Measurements from ENCODE around the gene CFAP65.

CFAP65 gene, protein sequence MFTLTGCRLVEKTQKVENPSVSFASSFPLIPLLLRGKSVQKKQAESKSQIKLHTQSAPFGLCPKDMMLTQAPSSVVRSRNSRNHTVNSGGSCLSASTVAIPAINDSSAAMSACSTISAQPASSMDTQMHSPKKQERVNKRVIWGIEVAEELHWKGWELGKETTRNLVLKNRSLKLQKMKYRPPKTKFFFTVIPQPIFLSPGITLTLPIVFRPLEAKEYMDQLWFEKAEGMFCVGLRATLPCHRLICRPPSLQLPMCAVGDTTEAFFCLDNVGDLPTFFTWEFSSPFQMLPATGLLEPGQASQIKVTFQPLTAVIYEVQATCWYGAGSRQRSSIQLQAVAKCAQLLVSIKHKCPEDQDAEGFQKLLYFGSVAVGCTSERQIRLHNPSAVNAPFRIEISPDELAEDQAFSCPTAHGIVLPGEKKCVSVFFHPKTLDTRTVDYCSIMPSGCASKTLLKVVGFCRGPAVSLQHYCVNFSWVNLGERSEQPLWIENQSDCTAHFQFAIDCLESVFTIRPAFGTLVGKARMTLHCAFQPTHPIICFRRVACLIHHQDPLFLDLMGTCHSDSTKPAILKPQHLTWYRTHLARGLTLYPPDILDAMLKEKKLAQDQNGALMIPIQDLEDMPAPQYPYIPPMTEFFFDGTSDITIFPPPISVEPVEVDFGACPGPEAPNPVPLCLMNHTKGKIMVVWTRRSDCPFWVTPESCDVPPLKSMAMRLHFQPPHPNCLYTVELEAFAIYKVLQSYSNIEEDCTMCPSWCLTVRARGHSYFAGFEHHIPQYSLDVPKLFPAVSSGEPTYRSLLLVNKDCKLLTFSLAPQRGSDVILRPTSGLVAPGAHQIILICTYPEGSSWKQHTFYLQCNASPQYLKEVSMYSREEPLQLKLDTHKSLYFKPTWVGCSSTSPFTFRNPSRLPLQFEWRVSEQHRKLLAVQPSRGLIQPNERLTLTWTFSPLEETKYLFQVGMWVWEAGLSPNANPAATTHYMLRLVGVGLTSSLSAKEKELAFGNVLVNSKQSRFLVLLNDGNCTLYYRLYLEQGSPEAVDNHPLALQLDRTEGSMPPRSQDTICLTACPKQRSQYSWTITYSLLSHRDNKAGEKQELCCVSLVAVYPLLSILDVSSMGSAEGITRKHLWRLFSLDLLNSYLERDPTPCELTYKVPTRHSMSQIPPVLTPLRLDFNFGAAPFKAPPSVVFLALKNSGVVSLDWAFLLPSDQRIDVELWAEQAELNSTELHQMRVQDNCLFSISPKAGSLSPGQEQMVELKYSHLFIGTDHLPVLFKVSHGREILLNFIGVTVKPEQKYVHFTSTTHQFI (N-terminal part only)

DNA sequence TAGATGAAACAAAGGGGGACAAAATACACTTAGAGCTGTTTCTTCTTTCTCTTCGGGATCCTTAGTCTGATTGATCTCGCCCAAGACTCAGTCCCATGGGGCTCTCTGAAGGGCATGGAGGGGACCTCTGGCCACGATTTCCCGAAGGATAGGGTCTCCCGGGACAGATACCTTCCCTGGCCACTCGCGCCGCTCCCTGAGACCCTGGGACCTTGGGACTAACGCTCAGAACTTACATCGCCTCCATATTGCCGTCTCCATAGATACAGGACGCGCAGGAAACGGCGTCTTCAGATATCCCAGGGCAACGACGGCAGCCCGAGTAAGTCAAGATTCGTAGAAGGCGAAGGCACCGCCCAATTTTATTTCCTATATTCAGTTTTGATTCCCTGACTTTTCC lies at the start of gene CFAP65:
Gene CFAP65 (minus strand): TSS at position 265 of the 400 bp plus-strand sequence. CDS start 2,468 bp downstream, outside the sequence.
- peak in 1 of 2 donors; percentile 26 for DNase-seq (ENCODE audit: low read depth in 2 of 2)

DNA sequence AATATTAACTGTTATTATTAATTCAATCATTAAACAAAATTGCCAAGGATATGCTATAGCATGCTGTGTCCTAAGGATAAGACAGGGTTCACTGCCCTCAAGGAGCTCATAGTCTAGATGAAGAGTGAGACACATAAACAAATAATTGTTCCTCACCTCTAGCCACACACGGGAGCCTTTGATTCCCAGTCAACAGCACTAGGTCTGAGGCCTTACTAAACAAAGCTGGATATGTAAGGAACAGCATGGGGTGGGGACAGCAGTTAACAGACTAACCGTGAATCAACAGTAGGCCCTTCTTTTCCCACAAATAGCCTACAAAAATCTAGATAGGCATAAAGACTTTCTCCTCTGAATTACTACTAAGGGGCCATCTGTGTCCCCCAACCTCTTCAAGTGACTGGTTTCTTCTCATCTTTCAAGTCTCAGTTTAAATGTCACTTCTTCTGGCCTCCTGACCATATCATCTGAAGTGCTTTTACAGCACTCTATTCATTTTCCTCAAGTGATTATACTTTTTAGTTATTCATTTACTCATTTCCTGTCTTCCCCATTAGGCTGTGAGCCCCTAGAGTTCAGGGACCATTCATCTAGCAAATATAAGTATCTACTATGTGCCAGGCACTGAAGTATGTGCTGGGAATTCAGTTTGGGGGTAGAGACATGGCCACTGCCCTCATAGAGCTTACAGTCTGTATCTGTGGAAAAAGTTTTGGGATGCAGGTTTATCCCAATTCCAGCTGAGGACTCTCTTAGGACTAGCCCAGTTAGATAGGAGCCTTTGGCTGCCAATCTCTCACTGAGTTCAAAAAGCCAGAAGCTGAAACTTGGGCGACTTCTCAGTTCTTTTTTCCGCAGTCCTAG lies 49.4 kb upstream of the CFAP65 start:
- no peak for DNase-seq (ENCODE audit: low read depth in 2 of 2)

DNA sequence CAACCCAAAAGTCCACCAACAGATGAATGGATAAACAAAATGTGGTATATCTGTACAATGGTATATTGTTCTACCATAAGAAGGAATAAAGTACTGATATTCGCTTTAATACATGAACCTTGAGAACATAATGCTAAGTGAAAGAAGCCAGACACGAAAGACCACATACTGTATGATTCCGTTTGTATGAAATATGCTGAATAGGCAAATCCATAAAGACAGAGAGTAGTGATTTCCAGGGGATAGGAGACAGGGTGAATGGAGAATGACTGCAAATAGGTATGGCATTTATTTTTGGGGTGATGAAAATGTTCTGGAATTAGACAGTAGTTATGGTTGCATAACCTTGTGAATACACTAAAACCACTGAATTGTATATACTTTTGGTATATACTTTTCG lies 48.0 kb upstream of the CFAP65 start:
- DNase-seq (ENCODE audit: low read depth in 2 of 2), result no peak

DNA sequence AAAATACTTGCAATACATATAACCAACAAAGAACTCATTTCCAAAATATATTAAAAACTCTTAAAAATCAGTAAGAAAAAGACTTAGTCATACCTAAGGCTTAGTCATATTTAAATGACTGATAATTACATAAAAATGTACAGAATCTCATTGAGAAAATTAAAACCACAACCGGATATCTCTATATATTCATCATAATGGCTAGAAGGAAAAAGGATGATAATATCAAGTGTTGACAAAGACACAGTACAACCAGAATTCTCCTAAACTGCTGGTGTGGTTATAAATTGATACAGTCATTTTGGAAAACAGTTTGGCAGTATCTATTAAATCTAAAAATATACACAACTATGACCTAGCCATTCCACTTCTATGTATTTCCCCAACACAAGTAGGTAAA lies 46.5 kb upstream of the CFAP65 start:
- no peak for DNase-seq (ENCODE audit: low read depth in 2 of 2)

DNA sequence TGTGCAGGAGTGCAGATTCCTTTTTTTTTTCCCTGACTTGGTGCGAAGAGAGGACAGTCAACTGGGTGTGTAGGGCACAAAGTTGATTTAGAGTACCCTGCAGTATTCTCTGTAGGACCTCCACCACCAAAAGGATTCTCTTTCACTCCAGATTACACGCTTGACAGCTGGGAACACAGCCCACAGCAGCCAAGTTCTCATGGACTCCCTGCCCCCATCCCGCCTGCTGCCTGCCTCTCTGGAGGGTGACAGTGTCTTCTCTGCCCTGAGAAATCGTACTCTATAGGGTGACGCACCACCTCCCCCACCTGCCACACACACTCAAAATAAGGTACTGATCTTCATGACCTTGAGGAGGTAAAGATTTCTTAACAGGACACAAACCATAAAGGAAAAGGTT lies 46.0 kb upstream of the CFAP65 start:
- no peak for DNase-seq (ENCODE audit: low read depth in 2 of 2)

DNA sequence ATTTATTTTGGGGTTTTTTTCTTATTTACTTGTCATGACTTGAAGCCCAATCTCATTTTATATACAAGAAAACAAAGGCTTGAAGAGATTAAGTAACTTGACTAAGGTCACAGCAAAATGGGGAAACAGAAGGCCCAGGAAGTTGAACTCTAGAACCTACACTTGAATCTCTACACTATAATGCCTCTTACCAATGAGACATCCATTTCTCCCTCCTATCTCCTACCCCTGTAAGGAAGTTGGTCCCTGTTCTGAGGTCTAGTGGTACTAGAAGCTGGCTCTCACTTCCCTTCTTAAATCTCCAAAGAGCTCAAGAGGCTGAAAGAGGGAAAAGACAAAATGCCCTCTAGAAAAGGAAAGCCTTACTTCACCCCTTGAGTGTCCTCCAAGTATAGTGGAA lies 44.9 kb upstream of the CFAP65 start:
- no peak for DNase-seq (ENCODE audit: low read depth in 2 of 2)

DNA sequence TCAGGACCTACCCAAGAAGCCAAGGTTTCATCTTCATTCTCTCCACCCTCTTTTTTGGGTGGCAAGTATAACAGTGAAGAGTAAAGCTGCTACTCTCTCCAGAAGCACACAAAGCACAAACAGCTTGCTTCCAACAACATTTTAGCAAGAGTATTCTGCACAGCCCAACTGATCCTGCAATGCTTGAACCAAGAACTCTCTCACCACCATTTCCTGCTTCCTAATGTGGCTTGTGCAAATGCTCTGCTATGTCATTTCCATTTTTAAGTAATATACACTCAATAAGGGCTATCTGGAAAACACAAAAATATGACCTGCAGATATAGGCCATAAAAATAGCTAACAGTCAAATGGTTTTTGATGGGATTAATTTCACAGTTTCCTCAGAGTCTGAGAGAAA lies 43.5 kb upstream of the CFAP65 start:
- DNase-seq (ENCODE audit: low read depth in 2 of 2), result no peak

DNA sequence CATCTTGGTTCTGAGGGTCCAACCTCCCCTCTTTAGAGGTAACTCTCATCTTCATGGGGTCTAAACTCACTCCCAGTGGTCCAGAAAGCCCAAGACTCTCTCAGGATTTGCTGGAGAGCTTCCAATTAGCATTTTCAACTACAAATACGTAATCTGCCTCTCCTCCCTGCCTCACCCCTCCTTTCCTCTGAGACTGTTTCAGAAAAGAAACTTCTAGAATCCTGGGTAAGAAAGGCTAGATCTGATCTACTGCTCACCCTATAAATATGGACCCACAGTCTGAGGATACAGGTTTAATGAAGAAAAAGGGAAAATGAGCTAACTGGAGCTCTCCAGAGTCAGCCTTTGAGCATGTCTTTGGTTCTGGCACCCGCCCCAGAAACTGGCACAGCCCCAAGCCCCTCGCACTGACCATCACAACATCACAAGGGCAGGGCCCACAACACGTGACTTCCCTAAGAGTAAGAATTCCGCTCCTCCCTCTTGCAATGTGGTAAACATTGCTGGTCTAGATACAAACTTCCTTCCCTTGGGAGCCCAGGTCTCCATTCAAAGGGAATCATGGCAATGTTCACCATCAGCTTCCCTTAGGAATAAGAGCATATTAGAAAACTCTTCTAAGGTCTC lies 41.1 kb upstream of the CFAP65 start:
- no peak for DNase-seq (ENCODE audit: low read depth in 2 of 2)

DNA sequence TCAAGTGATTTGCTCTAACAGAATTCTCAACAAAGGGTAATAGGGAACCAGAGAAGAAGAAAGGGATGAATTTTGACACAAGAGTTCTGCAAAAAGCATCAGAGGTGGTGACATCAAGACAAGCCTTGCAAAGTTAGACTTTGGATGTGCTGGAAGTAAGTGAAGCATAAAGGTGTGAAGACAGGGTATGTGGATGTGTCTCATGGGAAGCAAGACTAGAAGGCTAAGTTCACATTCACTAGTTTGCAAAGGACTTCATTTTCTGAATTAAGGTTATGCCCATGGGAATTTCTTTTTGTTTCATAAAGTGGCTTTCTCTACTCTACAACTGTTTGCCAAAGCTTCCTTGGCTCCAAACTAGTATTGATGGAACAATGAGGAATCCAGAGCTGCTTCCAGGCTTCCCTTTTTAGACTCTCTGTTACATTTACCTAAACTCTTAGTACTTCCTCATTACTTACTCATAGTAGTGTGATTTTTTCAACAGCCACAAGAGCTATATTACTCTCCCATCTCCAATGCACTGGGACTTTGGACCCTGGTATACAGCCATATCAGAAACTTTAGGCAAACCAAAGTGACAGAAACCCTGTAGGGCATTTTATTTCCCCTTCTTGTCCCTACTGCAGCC lies 40.5 kb upstream of the CFAP65 start:
- DNase-seq (ENCODE audit: low read depth in 2 of 2), result no peak

DNA sequence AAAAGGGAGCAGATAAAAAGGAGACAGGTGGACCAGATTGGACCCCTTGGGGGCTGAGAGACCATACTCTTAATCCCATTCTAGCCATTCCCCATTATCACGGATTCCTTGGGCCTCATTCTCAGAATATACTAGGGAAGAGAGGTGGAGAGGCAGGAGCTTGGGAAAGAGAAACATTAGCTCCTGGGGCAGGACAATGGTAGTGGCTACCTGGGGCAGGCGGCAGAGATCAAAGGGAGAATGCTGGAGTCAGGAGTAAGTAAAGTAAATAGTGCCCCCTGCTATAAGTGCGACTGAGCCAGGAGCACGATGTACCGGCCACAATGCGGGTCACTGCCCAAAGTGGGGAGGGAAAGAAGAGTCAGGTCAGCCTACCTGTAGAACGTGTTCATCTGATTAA lies 39.8 kb upstream of the CFAP65 start:
- DNase-seq (ENCODE audit: low read depth in 2 of 2), result no peak

DNA sequence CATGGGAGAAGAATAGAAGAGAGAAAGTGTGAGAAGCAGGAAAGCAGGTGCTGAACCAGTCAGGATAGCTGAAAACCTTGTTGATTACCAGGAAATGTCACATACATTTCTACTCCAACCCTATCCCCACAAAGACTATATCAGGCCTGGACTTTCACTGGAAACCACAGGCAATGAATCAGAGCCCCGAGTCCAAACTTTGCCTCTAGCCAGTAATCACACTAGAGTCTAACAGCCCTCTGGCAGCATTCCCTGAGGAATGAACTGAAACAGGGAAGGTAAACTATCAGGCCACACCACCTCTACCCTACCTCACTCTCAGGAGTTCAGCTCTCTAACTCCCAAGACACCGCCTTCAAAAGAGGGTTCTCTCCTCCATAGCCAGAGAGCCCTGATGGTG lies 38.1 kb upstream of the CFAP65 start:
- DNase-seq (ENCODE audit: low read depth in 2 of 2), result no peak

DNA sequence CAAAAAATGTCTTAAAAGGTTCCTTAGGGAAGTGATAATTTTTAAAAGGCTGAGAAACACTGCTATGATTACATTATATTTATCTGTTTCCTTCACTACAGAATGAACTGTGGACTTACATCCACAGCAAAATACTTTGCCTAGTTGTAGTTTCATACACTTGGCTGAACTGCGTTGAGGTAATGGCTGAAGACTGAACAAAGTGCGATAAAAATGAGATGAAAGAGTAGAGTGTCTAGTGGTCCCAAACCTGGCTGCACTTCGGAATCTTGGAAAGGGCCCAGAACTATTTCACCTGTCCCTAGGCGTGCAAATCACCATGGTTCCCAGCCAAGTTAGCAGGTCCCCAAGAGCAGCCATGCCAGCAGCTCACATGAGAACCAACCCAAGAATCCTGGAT lies 37.6 kb upstream of the CFAP65 start:
- no peak for DNase-seq (ENCODE audit: low read depth in 2 of 2)

DNA sequence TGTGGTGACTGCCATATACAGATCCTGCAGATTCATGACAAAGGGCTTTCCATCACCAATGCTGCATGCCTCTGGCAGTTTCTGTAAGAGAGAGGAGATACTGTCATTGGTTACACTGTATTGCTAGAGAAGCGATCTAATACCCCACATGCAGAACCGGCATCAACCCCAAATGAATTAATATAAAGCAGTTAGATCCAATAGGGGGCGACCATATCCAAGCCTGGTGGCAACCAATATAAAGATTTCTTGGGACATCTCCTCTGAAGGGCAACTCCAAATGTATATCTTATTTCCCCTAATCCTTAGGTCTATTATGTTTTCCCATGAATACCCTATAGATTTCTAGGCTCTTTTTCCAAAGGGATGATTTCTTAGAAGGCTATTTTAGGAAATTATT lies 36.8 kb upstream of the CFAP65 start:
- DNase-seq (ENCODE audit: low read depth in 2 of 2), result no peak

DNA sequence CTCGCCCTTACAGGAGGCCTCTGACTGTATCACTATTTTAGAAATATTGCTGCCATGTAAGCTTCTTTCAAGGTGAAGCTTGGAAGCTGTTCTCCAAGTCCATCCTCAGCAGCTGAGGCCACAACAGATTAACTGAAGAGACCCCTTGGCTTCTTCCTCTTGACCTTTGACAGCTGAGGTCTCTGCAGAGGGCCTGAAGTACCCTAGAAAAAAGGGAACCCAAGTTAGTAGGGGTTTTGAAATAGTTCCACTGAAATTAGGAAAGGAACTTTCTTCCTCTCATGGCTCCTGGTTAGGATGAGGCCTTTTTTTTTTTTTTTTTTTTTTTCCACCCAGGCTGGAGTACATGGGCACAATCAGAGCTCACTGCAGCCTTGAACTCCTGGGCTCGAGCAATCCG lies 34.9 kb upstream of the CFAP65 start:
- no peak for DNase-seq (ENCODE audit: low read depth in 2 of 2)

DNA sequence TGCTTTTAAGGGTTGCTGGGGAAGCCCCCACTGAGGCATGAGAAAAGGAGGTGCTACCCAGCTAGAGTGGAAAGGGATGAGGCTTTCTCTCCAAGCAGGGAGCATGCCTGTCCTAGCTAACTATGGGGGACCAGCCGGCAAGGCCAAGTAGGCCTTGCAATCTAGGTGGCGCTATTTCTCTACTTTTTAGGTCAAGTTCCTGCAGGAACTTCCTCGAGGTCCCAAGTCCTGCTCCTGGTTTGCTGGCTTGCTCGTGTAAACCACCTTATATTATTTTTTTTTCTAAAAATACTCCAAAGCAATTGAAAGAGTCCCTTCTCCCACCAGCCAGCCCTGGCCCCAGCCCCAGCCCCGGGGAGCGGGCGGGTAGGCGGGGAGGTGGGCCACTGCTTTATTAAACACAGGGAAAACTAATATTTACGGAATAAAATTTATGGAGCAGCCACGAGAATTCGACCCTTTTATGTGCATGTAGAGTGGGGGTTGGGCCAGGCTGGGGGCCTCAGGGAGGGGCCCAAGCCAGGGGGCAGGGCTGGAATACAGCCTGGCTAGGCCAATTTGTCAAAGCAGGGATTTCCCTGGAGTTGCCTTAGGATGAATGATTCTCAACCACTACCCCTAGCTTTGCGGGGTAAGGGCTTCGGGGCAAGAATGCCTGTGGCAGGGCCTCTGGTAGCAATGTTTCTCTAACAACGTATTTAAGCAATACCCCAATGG lies 32.3 kb upstream of the CFAP65 start:
- DNase-seq (ENCODE audit: low read depth in 2 of 2), result no peak

DNA sequence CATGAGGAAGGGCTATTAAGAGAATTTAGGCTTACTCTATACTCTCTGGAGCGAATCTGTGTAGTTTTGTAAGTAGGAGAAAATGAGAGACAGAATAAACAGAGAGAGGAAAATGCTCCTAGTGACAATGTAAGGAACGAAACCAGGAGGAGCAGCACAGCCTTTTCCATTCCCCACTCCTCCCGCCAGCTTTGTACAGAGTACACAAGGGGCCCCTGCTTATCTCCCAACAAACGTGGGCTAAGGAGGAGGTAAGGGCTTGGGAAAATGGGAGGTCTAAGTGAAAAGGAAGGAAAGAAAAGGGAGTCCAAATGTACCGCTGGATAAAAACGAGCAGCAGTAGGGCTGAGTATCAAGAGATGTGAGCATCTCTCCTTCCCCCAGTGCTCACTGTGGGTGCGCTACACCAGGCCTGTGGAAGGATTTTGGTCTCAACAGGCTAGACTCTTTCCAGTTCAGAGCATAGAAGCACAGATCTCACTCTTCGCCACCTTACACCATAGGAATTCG lies 31.5 kb upstream of the CFAP65 start:
- DNase-seq (ENCODE audit: low read depth in 2 of 2), result no peak

DNA sequence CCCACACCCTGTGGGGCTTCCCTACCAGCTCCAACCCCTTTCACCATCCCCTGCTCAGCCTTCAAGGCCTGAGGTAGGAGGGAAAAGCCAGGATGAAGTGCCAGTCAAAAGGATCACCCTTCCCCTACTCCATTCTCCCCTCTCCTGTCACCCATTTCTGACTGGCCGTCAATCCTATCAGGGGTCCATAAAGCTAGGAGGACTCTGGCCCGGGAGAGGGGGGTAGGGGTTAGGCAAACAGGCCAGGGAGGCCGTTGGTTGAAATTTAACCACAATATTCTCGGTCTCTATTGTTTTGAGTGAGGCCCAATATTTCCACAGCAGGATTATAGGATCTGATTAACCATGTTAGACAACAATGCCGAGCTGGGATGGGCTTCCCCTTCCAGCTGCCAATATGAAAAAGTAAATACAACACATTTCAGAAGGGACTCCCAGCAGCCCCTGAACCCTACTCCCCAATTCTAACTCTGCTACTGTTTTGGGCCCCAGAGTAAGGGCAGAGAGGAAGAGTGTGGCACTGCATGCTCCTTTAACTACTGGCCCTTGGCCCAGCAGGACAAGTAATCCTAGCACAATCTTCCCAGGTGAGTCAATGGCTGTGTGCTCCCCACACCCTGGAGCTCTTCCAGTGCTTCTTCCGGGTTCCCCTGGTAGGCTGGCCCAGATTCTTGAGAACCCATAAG lies 30.0 kb upstream of the CFAP65 start:
- no peak for DNase-seq (ENCODE audit: low read depth in 2 of 2)

DNA sequence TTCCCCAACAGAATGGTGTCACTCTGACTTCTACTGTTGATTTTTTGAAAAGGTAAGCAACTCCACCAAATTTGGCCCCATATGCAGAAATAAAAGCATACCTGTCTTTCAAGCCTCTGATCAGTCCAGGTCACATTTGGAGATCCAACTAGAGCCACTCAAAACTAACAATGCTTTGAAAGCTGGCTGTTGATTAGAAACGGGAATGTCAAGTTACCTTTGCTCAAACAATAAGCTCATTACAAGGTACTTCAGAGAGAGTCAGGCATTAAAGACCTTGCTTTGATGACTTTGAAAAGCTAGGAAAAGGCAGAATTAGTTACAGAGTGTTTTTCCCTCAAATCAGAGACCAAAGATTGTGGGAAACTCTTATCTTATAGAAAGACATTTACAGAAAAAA lies 24.2 kb upstream of the CFAP65 start:
- DNase-seq (ENCODE audit: low read depth in 2 of 2), result no peak

DNA sequence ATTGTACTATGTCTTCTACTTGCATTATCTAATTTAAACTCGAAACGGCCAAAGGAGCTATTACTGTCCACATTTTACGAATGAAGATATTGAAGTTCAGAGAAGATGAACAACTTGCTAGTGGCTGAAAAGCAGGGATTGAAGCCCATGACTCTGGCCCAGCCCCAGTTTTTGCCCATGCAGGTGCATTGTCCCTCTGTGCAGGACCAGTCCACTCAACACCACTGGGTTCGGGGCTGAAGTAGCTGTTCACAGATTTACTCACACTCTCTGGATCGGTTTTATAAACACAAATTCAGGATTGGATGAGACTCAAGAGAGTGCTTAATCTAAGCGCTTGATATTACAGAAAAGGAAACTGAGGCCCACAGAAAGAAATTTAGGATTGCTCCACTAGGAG lies 20.8 kb upstream of the CFAP65 start:
- no peak for DNase-seq (ENCODE audit: low read depth in 2 of 2)
